ENCODE measurements around the gene RPTOR. TPM values are rescaled to one million over a fixed set of nuclear protein-coding genes. Genes with fewer than 3 reads are reported as not detected.

Gene RPTOR
- total RNA-seq, 1 experiment from 2014 or later = 25.1 TPM

DNA sequence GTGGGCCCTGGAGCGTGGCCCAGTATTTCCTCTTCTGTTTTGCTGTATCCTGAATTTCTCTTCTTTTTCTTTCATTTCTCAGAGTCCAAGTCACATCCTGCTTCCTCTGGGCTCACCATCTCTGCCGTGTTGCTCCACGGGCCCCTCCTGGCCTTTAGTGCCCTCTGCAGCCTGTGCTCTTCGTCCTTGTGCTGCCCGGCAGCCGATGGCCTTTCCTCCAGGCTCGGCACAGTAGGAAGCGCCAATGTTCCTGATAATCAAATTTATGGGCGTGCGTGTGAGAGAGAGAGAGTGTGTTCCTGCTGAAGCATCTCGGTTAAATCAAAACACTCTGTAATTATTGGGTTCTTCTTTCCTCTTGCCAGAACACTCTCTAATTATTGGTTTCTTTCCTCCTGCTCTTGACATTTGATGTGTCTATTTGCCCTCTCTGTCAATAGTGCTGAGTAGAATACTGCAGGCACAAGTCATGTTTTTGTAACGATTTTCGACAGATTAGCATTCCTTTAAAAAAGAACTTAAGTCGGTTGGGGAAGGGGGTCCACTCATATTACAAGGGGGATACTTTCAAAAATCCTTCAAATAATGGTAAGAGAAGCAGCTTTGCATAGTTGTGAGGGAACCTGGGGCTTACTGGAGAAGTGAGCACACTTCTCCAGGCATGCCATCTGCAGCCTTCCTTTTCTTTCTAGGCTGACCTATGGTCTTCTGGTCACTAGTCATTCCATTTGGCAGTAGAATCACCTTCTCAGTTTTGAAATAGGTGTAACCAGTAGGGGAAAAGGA, 126.6 kb downstream of the RPTOR start:
- H3K36me3 Mint-ChIP-seq (ENCODE audit: insufficient read depth in 1 of 3, low read depth in 3 of 3) = no peaks in the 10 kb centered on the region; a peak in 1 of 7 replicates
- Histone ChIP-seq H3K56ac (ENCODE audit: insufficient read length, low read depth, low read length) (no peak overlapping the region), H2AK5ac (ENCODE audit: insufficient read length, low read length) (no peak overlapping the region), H4K20me1 (ENCODE audit: control insufficient read depth, insufficient read depth, insufficient read length) (no peaks in the 10 kb centered on the region), H2BK5ac (ENCODE audit: insufficient read length, low read length) (no peak overlapping the region), H3T11ph (ENCODE audit: low read length) (no peak overlapping the region), H2BK120ac (ENCODE audit: low read depth, low read length, poor library complexity, severe bottlenecking) (no peak overlapping the region), H3K23ac (ENCODE audit: insufficient read length, low read depth, low read length) (no peak overlapping the region), H2BK15ac (ENCODE audit: low read depth, low read length) (no peak overlapping the region), H2BK12ac (ENCODE audit: insufficient read length, low read depth, low read length) (no peak overlapping the region), H3K27ac (ENCODE audit: insufficient read length, low read depth, low read length) (no peak overlapping the region), H3K14ac (ENCODE audit: insufficient read depth, low read length) (no peak overlapping the region), H4K5ac (ENCODE audit: insufficient read length, low read depth, low read length) (no peak overlapping the region), H3K79me1 (ENCODE audit: insufficient read depth, low read depth, low read length, poor library complexity, severe bottlenecking) (no peaks in the 10 kb centered on the region), H3K4ac (ENCODE audit: low read depth, low read length) (no peak overlapping the region), H3K9me3 (ENCODE audit: control insufficient read depth, low read depth, low read length) (no peaks in the 10 kb centered on the region), H2BK20ac (ENCODE audit: low read depth, low read length, poor library complexity, severe bottlenecking) (no peak overlapping the region), H3K4me2 (ENCODE audit: insufficient read depth, insufficient read length, low read length) (no peak overlapping the region), H3K18ac (ENCODE audit: insufficient read length, low read depth, low read length) (no peak overlapping the region), H2AFZ (ENCODE audit: low read length) (no peak overlapping the region), H4K8ac (replicated peaks; ENCODE audit: insufficient read length, low read depth, low read length) (no peak overlapping the region), H4K91ac (ENCODE audit: insufficient read length, low read depth, low read length) (no peak overlapping the region), H3K9ac (ENCODE audit: extremely low read depth, insufficient read length, low read length) (no peak overlapping the region), H3K23me2 (ENCODE audit: insufficient read length, low read depth, low read length, poor library complexity, severe bottlenecking) (no peaks in the 10 kb centered on the region), H3K79me2 (ENCODE audit: insufficient read depth, low read length) (0 out of 2 replicates have a peak, but pooled peaks cover 2% of the 10 kb centered on the region), H3K4me1 (ENCODE audit: insufficient read depth, low read length) (no peaks in the 10 kb centered on the region), H3K27me3 (ENCODE audit: insufficient read depth, low read length) (no peaks in the 10 kb centered on the region)
- no peaks in the 10 kb centered on the region for H3K27me3 Mint-ChIP-seq (ENCODE audit: low read depth)
- peaks cover 18 to 20% of the 10 kb centered on the region in 2 experiments for H3K4me1 Mint-ChIP-seq
- H3K27ac Mint-ChIP-seq = peak overlapping the region in 2 of 3 experiments; percentile 10 to 70; a peak in 2 of 7 replicates
- TF ChIP-seq, protein P1, sequence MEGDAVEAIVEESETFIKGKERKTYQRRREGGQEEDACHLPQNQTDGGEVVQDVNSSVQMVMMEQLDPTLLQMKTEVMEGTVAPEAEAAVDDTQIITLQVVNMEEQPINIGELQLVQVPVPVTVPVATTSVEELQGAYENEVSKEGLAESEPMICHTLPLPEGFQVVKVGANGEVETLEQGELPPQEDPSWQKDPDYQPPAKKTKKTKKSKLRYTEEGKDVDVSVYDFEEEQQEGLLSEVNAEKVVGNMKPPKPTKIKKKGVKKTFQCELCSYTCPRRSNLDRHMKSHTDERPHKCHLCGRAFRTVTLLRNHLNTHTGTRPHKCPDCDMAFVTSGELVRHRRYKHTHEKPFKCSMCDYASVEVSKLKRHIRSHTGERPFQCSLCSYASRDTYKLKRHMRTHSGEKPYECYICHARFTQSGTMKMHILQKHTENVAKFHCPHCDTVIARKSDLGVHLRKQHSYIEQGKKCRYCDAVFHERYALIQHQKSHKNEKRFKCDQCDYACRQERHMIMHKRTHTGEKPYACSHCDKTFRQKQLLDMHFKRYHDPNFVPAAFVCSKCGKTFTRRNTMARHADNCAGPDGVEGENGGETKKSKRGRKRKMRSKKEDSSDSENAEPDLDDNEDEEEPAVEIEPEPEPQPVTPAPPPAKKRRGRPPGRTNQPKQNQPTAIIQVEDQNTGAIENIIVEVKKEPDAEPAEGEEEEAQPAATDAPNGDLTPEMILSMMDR (conservative IDR thresholded peaks at IDR 0.05) = no peak
- DNase-seq = no peak
- no CpG with 5 or more reads among the region's 14 CpGs for WGBS (ENCODE audit: extremely low coverage, insufficient read length, low lambda C conversion rate)
- H3K4me3 Mint-ChIP-seq = no peak overlapping the region
- no peaks in the 10 kb centered on the region for H3K9me3 Mint-ChIP-seq

Data from H9 (cell line).